OCI-LY1 (cell line): ENCODE results near the gene MAN2C1.

Experiments
- H2AFZ ChIP-seq: fragments of 200-600 bp; sonication (generic), shearing (Covaris generic); 2 replicates; pipeline ENCODE4 v1.6.0; 2014; ENCODE audit warnings: antibody characterized with exemption, mild to moderate bottlenecking, low read length
- H3F3A ChIP-seq: fragments of 200-600 bp; sonication (generic), shearing (Covaris generic); 2 replicates; pipeline ENCODE4 v1.6.0; 2014; ENCODE audit warnings: mild to moderate bottlenecking, antibody characterized with exemption, low read length, moderate library complexity; ENCODE audit not compliant: insufficient read depth
- H3K27ac ChIP-seq: fragments of 200-600 bp; sonication (generic); 2 replicates; pipeline ENCODE4 v1.5.1; 2014; ENCODE audit warnings: low read length, mixed run types, mild to moderate bottlenecking, low read depth; ENCODE audit not compliant: poor library complexity, severe bottlenecking
- H3K27me3 ChIP-seq: fragments of 200-600 bp; sonication (generic); 2 replicates; pipeline ENCODE4 v1.6.0; 2014; ENCODE audit warnings: antibody characterized with exemption, mild to moderate bottlenecking, low read length, moderate library complexity; ENCODE audit not compliant: insufficient read depth
- H3K36me3 ChIP-seq: fragments of 200-600 bp; sonication (generic); 2 replicates; pipeline ENCODE4 v1.6.1; 2014; ENCODE audit warnings: mild to moderate bottlenecking, antibody characterized with exemption, low read length, moderate library complexity, mixed read lengths; ENCODE audit not compliant: insufficient read depth
- H3K4me1 ChIP-seq: fragments of 200-600 bp; sonication (generic); 2 replicates; pipeline ENCODE4 v1.5.1; 2014; ENCODE audit warnings: mild to moderate bottlenecking, low read length, moderate library complexity; ENCODE audit not compliant: insufficient read depth, severe bottlenecking
- H3K4me2 ChIP-seq: fragments of 200-600 bp; sonication (generic), shearing (Covaris generic); 2 replicates; pipeline ENCODE4 v1.6.1; 2014; ENCODE audit warnings: low read length
- H3K4me3 ChIP-seq: fragments of 200-600 bp; sonication (generic); 2 replicates; pipeline ENCODE4 v1.5.1; 2014; ENCODE audit warnings: low read length, low read depth, mild to moderate bottlenecking, mixed read lengths; ENCODE audit not compliant: poor library complexity, severe bottlenecking
- H3K79me2 ChIP-seq: fragments of 200-600 bp; shearing (Covaris generic); 2 replicates; pipeline ENCODE4 v1.6.1; 2016; ENCODE audit warnings: mixed run types, low read length, mixed read lengths; ENCODE audit not compliant: insufficient read depth
- H3K9ac ChIP-seq: fragments of 200-600 bp; sonication (generic), shearing (Covaris generic); 2 replicates; pipeline ENCODE4 v1.6.1; 2014; ENCODE audit warnings: mild to moderate bottlenecking, low read length, mixed read lengths
- H3K9me2 ChIP-seq: fragments of 200-600 bp; sonication (generic), shearing (Covaris generic); 2 replicates; pipeline ENCODE4 v1.6.1; 2014; ENCODE audit warnings: low read depth, mild to moderate bottlenecking, low read length, mixed read lengths
- H3K9me3 ChIP-seq: fragments of 200-600 bp; shearing (Covaris generic); 2 replicates; pipeline ENCODE4 v1.6.1; 2014; ENCODE audit warnings: low read length, mixed read lengths
- H4K20me1 ChIP-seq: fragments of 200-600 bp; sonication (generic), shearing (Covaris generic); 2 replicates; pipeline ENCODE4 v1.6.0; 2016; ENCODE audit warnings: mild to moderate bottlenecking, low read length; ENCODE audit not compliant: insufficient read depth
- EZH2 ChIP-seq: fragments of 200-600 bp; sonication (generic), shearing (Covaris generic); IDR thresholded peaks from 2 replicates; pipeline ENCODE4 v1.8.0; 2017; ENCODE audit warnings: borderline replicate concordance, mixed run types, mild to moderate bottlenecking, antibody characterized with exemption, low read length, moderate library complexity, mixed read lengths
- TF ChIP-seq, protein P1 (sequence below): fragments of 200-600 bp; sonication (generic), shearing (Covaris generic); IDR thresholded peaks from 2 replicates; pipeline ENCODE4 v1.5.1; 2017; ENCODE audit warnings: mild to moderate bottlenecking, antibody characterized with exemption, low read length, moderate library complexity, mixed read lengths

The MAN2C1 gene

DNA sequence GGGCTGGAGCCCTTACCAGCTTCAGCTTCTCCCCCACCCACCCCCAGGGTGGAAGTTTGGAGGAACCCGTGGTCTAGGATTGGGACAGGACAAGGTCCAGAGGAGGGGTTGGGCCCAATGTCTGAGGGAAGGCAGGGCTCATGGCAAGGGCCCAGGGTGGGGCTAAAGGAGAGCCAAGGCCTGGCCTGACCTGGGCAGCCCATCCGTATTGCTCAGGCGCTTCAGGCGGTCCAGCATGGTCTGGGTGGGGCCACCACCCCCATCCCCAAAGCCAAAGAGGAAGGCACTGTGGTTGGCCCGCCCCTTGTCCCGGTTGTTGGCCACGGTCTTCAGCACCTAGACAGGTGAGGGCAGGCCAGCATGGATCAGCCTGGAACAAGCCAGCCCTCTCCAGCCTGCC, 7.6 kb downstream of the MAN2C1 start:
- H3K4me3 ChIP-seq, result no peak overlapping the region
- H3K27me3 ChIP-seq, result no peaks in the 10 kb centered on the region
- H2AFZ ChIP-seq, result no peak overlapping the region
- no peak overlapping the region for H3K4me2 ChIP-seq
- no peaks in the 10 kb centered on the region for H4K20me1 ChIP-seq
- H3K9me3 ChIP-seq, result no peaks in the 10 kb centered on the region
- H3K9me2 ChIP-seq, result no peaks in the 10 kb centered on the region
- no peak for TF ChIP-seq EZH2
- TF ChIP-seq, protein P1, sequence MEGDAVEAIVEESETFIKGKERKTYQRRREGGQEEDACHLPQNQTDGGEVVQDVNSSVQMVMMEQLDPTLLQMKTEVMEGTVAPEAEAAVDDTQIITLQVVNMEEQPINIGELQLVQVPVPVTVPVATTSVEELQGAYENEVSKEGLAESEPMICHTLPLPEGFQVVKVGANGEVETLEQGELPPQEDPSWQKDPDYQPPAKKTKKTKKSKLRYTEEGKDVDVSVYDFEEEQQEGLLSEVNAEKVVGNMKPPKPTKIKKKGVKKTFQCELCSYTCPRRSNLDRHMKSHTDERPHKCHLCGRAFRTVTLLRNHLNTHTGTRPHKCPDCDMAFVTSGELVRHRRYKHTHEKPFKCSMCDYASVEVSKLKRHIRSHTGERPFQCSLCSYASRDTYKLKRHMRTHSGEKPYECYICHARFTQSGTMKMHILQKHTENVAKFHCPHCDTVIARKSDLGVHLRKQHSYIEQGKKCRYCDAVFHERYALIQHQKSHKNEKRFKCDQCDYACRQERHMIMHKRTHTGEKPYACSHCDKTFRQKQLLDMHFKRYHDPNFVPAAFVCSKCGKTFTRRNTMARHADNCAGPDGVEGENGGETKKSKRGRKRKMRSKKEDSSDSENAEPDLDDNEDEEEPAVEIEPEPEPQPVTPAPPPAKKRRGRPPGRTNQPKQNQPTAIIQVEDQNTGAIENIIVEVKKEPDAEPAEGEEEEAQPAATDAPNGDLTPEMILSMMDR, result no peak
- no peaks in the 10 kb centered on the region for H3K79me2 ChIP-seq
- no peak overlapping the region for H3K9ac ChIP-seq
- no peaks in the 10 kb centered on the region for H3K4me1 ChIP-seq
- no peaks in the 10 kb centered on the region for H3F3A ChIP-seq
- H3K36me3 ChIP-seq, result peaks cover 5% of the 10 kb centered on the region; the same call in 1 of the 2 replicates
- no peak overlapping the region for H3K27ac ChIP-seq

GRCh38 chr15:75360391-75360790, 8.0 kb downstream of the MAN2C1 start:
- H2AFZ ChIP-seq, result no peak overlapping the region
- peaks cover 8% of the 10 kb centered on the region; the same call in 1 of the 2 replicates for H3K36me3 ChIP-seq

GRCh38 chr15:75359537-75360250, 8.7 kb downstream of the MAN2C1 start:
- TF ChIP-seq, protein P1, result no peak
- no peak for TF ChIP-seq EZH2
- H3K36me3 ChIP-seq, result peaks cover 12% of the 10 kb centered on the region

More at GRCh38 chr15:75360391-75360790, 8.0 kb downstream of the MAN2C1 start:
- Histone ChIP-seq H3F3A (no peaks in the 10 kb centered on the region), H3K4me3 (no peak overlapping the region), H3K4me2 (no peak overlapping the region), H4K20me1 (no peaks in the 10 kb centered on the region), H3K9me3 (no peaks in the 10 kb centered on the region), H3K79me2 (no peaks in the 10 kb centered on the region), H3K4me1 (no peaks in the 10 kb centered on the region), H3K9me2 (no peaks in the 10 kb centered on the region), H3K27ac (no peak overlapping the region), H3K27me3 (no peaks in the 10 kb centered on the region), H3K9ac (no peak overlapping the region)
- TF ChIP-seq, protein P1, result no peak
- TF ChIP-seq EZH2, result no peak

More at GRCh38 chr15:75359537-75360250, 8.7 kb downstream of the MAN2C1 start:
- no peak overlapping the region for H2AFZ ChIP-seq
- no peak overlapping the region for H3K4me2 ChIP-seq
- H3K79me2 ChIP-seq, result no peaks in the 10 kb centered on the region
- H3K9me2 ChIP-seq, result no peaks in the 10 kb centered on the region
- H4K20me1 ChIP-seq, result no peaks in the 10 kb centered on the region
- H3K9me3 ChIP-seq, result no peaks in the 10 kb centered on the region
- no peak overlapping the region for H3K9ac ChIP-seq
- no peaks in the 10 kb centered on the region for H3K4me1 ChIP-seq
- no peaks in the 10 kb centered on the region for H3K27me3 ChIP-seq
- H3F3A ChIP-seq, result no peaks in the 10 kb centered on the region
- no peak overlapping the region for H3K4me3 ChIP-seq
- H3K27ac ChIP-seq, result no peak overlapping the region
